Stimulated activated CD4-positive, alpha-beta T cell treated with anti-CD3 and anti-CD28 coated beads, Interleukin-4, amount 100 ng/mL, for 4 hours (primary cell): Measurements from ENCODE around the gene SIPA1L3.
"Not testable (repeated sequence)": the region's sequence is repeated elsewhere in the genome, so short reads cannot be mapped to it uniquely, and the experiment has no call there.

ENCODE experiments used
- DNase-seq, 2 experiments: peaks; one replicate each; pipeline ENCODE4 v3.0.0-alpha.2; 2020

The SIPA1L3 gene

GRCh38 chr19:38047049-38047438 is 140.0 kb downstream of the SIPA1L3 start:
- DNase-seq, result peak; percentile 29 to 59

GRCh38 chr19:38047641-38048040 is 140.6 kb downstream of the SIPA1L3 start:
- no peak for DNase-seq

GRCh38 chr19:38049105-38049649 is 142.2 kb downstream of the SIPA1L3 start:
- DNase-seq, result peak; percentile 43 to 58

- no peak for DNase-seq
Observed at GRCh38 chr19:38055010-38055409, 148.0 kb downstream of the SIPA1L3 start.

- no peak for DNase-seq
Observed at GRCh38 chr19:38055655-38056521, 148.9 kb downstream of the SIPA1L3 start.

GRCh38 chr19:38056646-38057045 is 149.6 kb downstream of the SIPA1L3 start:
- no peak for DNase-seq

GRCh38 chr19:38057959-38058690 is 151.1 kb downstream of the SIPA1L3 start:
- DNase-seq, result no peak

- peak in 1 of 2 experiments; percentile 42 for DNase-seq
Observed at GRCh38 chr19:38059897-38060296, 152.9 kb downstream of the SIPA1L3 start.

GRCh38 chr19:38060331-38060730 is 153.3 kb downstream of the SIPA1L3 start:
- no peak for DNase-seq

GRCh38 chr19:38061294-38061693 is 154.3 kb downstream of the SIPA1L3 start:
- no peak for DNase-seq

- DNase-seq, result no peak
Observed at GRCh38 chr19:38062959-38063761, 156.2 kb downstream of the SIPA1L3 start.

- no peak for DNase-seq
Observed at GRCh38 chr19:38063928-38064327, 156.9 kb downstream of the SIPA1L3 start.

GRCh38 chr19:38064661-38065425 is 157.8 kb downstream of the SIPA1L3 start:
- no peak for DNase-seq

- DNase-seq, result not testable (repeated sequence)
Observed at GRCh38 chr19:38065775-38066174, 158.8 kb downstream of the SIPA1L3 start.

- DNase-seq, result no peak
Observed at GRCh38 chr19:38068826-38069225, 161.8 kb downstream of the SIPA1L3 start.

GRCh38 chr19:38070573-38070972 is 163.6 kb downstream of the SIPA1L3 start:
- DNase-seq, result no peak

- DNase-seq, result not testable (repeated sequence)
Observed at GRCh38 chr19:38071054-38071453, 164.0 kb downstream of the SIPA1L3 start.

- DNase-seq, result no peak
Observed at GRCh38 chr19:38071647-38072046, 164.6 kb downstream of the SIPA1L3 start.

GRCh38 chr19:38072776-38073750 is 166.1 kb downstream of the SIPA1L3 start:
- DNase-seq, result no peak

GRCh38 chr19:38073841-38074685 is 167.1 kb downstream of the SIPA1L3 start:
- no peak for DNase-seq
